C4-2B (cell line): ENCODE measurements around the gene CHRDL1.

Experiments used
- ZFX ChIP-seq: fragments of 450-650 bp; IDR thresholded peaks from 2 replicates; pipeline ENCODE4 v1.6.1; 2017
- TF ChIP-seq, protein P1 (sequence below): fragments of 450-650 bp; conservative IDR thresholded peaks from 2 replicates; pipeline ENCODE4 v1.5.1; 2017; ENCODE audit warnings: mild to moderate bottlenecking

DNA sequence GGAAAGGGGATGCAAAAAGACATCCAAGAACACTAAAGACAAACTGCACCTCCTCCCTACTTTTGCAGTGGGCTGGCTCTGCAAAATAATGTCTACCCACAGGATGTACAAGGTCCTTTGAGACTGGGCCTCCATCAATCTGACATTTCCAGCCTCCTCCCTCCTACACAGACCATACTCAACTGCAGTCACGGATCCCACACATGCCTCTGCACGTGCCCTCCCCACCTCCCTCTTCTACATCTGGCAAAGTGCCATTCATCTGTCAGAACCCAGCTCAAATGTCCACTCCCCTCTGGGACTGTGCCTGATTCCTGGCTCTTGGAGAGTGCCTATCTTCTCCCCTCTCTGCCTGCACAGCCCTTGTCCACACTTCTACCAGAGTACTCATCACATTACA is 50.3 kb downstream of the CHRDL1 start:
- TF ChIP-seq, protein P1, sequence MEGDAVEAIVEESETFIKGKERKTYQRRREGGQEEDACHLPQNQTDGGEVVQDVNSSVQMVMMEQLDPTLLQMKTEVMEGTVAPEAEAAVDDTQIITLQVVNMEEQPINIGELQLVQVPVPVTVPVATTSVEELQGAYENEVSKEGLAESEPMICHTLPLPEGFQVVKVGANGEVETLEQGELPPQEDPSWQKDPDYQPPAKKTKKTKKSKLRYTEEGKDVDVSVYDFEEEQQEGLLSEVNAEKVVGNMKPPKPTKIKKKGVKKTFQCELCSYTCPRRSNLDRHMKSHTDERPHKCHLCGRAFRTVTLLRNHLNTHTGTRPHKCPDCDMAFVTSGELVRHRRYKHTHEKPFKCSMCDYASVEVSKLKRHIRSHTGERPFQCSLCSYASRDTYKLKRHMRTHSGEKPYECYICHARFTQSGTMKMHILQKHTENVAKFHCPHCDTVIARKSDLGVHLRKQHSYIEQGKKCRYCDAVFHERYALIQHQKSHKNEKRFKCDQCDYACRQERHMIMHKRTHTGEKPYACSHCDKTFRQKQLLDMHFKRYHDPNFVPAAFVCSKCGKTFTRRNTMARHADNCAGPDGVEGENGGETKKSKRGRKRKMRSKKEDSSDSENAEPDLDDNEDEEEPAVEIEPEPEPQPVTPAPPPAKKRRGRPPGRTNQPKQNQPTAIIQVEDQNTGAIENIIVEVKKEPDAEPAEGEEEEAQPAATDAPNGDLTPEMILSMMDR: no peak
- no peak for TF ChIP-seq ZFX
